Trophoblast cell (in vitro differentiated cells and primary cell): ENCODE measurements around the gene PCDHB12. TPM values are rescaled to one million over a fixed set of nuclear protein-coding genes. Genes with fewer than 3 reads are reported as not detected.
"Not testable (repeated sequence)": the region's sequence is repeated elsewhere in the genome, so short reads cannot be mapped to it uniquely, and the experiment has no call there.

ENCODE experiments used
- DNase-seq, 2 donors: peaks; one replicate each; pipeline ENCODE4 v3.0.0-alpha.2; 2016
- H2AFZ ChIP-seq: 2 replicates; pipeline ENCODE4 v1.6.1; 2013; ENCODE audit warnings: low read length, moderate library complexity, mild to moderate bottlenecking; ENCODE audit not compliant: insufficient read depth, poor library complexity
- H2AK5ac ChIP-seq: 2 replicates; pipeline ENCODE4 v1.6.1; 2013; ENCODE audit warnings: mild to moderate bottlenecking, low read length
- H2BK120ac ChIP-seq: 2 replicates; pipeline ENCODE4 v1.6.1; 2013; ENCODE audit warnings: low read length, mild to moderate bottlenecking, moderate library complexity; ENCODE audit not compliant: insufficient read depth, poor library complexity
- H2BK12ac ChIP-seq: 2 replicates; pipeline ENCODE4 v1.6.1; 2013; ENCODE audit warnings: mild to moderate bottlenecking, low read length, moderate library complexity
- H2BK5ac ChIP-seq: 2 replicates; pipeline ENCODE4 v1.6.1; 2013; ENCODE audit warnings: low read length, low read depth, moderate library complexity, mild to moderate bottlenecking; ENCODE audit not compliant: poor library complexity
- H3K14ac ChIP-seq: 2 replicates; pipeline ENCODE4 v1.6.1; 2013; ENCODE audit warnings: mild to moderate bottlenecking, low read length
- H3K18ac ChIP-seq: 2 replicates; pipeline ENCODE4 v1.6.1; 2013; ENCODE audit warnings: mild to moderate bottlenecking, low read length
- H3K23ac ChIP-seq: 2 replicates; pipeline ENCODE4 v1.6.1; 2013; ENCODE audit warnings: low read length
- H3K27ac ChIP-seq: 2 replicates; pipeline ENCODE4 v1.5.1; 2013; ENCODE audit warnings: low read depth, mild to moderate bottlenecking, inconsistent platforms, low read length, moderate library complexity
- H3K27me3 ChIP-seq: 2 replicates; pipeline ENCODE4 v1.6.1; 2013; ENCODE audit warnings: inconsistent platforms, mild to moderate bottlenecking, low read length, moderate library complexity; ENCODE audit not compliant: insufficient read depth
- H3K36me3 ChIP-seq, 2 experiments: 1 replicate in 1 of 2; 2 replicates in 1 of 2; pipeline ENCODE4 v1.6.1; 2013; ENCODE audit warnings: low read length in 2 of 2, mild to moderate bottlenecking in 2 of 2, moderate library complexity in 1 of 2; ENCODE audit not compliant: insufficient read depth in 2 of 2, control insufficient read depth in 1 of 2
- H3K4ac ChIP-seq: 2 replicates; pipeline ENCODE4 v1.6.1; 2013; ENCODE audit warnings: low read depth, mild to moderate bottlenecking, low read length, moderate library complexity
- H3K4me1 ChIP-seq, 2 experiments: 1 replicate in 1 of 2; 2 replicates in 1 of 2; pipeline ENCODE4 v1.6.1; 2013; ENCODE audit warnings: low read length in 2 of 2, mild to moderate bottlenecking in 2 of 2, moderate library complexity in 1 of 2; ENCODE audit not compliant: insufficient read depth in 2 of 2, control insufficient read depth in 1 of 2
- H3K4me2 ChIP-seq: 2 replicates; pipeline ENCODE4 v1.6.1; 2013; ENCODE audit warnings: inconsistent platforms, mild to moderate bottlenecking, low read length, moderate library complexity
- H3K4me3 ChIP-seq: 2 replicates; pipeline ENCODE4 v1.5.1; 2013; ENCODE audit warnings: mild to moderate bottlenecking, low read depth, low read length, inconsistent platforms
- H3K79me1 ChIP-seq: one replicate; pipeline ENCODE4 v1.6.1; 2013; ENCODE audit warnings: low read length
- H3K79me2 ChIP-seq: 2 replicates; pipeline ENCODE4 v1.6.1; 2013; ENCODE audit warnings: low read length, mild to moderate bottlenecking; ENCODE audit not compliant: control insufficient read depth, insufficient read depth, poor library complexity
- H3K9ac ChIP-seq: 2 replicates; pipeline ENCODE4 v1.6.1; 2013; ENCODE audit warnings: mild to moderate bottlenecking, low read length
- H3K9me3 ChIP-seq: 2 replicates; pipeline ENCODE4 v1.6.1; 2013; ENCODE audit warnings: low read depth, mild to moderate bottlenecking, control low read depth, inconsistent platforms, low read length; ENCODE audit not compliant: insufficient read depth
- H4K12ac ChIP-seq: 2 replicates; pipeline ENCODE4 v1.6.1; 2013; ENCODE audit warnings: low read depth, mild to moderate bottlenecking, low read length, moderate library complexity
- H4K8ac ChIP-seq: 2 replicates; pipeline ENCODE4 v1.6.1; 2013; ENCODE audit warnings: low read depth, mild to moderate bottlenecking, low read length, moderate library complexity
- H4K91ac ChIP-seq: one replicate; pipeline ENCODE4 v1.6.1; 2013; ENCODE audit warnings: low read depth, mild to moderate bottlenecking, low read length, moderate library complexity
- WGBS: extraction: QIAGEN DNeasy Blood & Tissue Kit; methylation state at CpG from one replicate; pipeline ENCODE4 v1.1.7; 2013; ENCODE audit warnings: missing lambda C conversion rate; ENCODE audit not compliant: insufficient read length, insufficient coverage; ENCODE audit errors: extremely low coverage; 5-methylcytosine and 5-hydroxymethylcytosine counted together
- polyA plus RNA-seq: library from polyadenylated mRNA; stranded (reverse); fragments of 200-250 nt; gene quantifications from 2 replicates; pipeline ENCODE4 v1.2.3, GENCODE V29; 2013

PCDHB12 gene
- 0.35 and 0.36 TPM in 2 replicates for polyA plus RNA-seq

DNA sequence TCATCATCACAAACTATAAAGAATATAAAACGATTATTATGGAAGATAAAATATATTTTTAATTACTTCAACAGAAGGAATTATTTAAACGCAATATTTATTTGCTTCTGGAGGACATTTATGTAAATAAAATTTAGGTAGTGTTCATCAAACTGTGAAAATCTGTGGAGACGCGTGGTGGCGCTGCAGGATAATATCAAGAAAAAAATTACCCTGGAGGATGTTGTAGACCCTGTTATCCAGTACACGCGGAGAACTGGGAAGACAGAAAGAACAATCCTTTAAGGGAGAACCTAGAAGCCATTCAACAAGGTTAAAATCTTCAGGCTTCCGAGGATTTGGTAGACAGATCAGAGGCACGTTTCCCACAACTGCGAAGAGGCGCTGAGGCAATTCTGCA is at the start of gene PCDHB12:
TSS of gene PCDHB12 (plus strand) at position 242 of the 400 bp plus-strand sequence. CDS start 189 bp downstream, outside the sequence.
- no peaks in the 10 kb centered on the region for H3K27me3 ChIP-seq
- no peak within 1 kb of the TSS for H3K9ac ChIP-seq
- no peak for DNase-seq
- no peak within 1 kb of the TSS for H3K4ac ChIP-seq
- no peak within 1 kb of the TSS for H2AFZ ChIP-seq
- no CpG with 5 or more reads among the region's 11 CpGs for WGBS
- no peak within 1 kb of the TSS for H4K12ac ChIP-seq
- no peak within 1 kb of the TSS for H3K4me2 ChIP-seq
- no peak within 1 kb of the TSS for H2BK120ac ChIP-seq
- no peak within 1 kb of the TSS for H4K91ac ChIP-seq
- H2BK12ac ChIP-seq: no peak within 1 kb of the TSS
- H3K79me1 ChIP-seq: no peaks in the 10 kb centered on the region
- H3K18ac ChIP-seq: no peak within 1 kb of the TSS
- no peak within 1 kb of the TSS for H3K23ac ChIP-seq
- H3K9me3 ChIP-seq: no peaks in the 10 kb centered on the region
- H2AK5ac ChIP-seq: no peak within 1 kb of the TSS
- H2BK5ac ChIP-seq: no peak within 1 kb of the TSS
- no peak within 1 kb of the TSS for H3K14ac ChIP-seq
- no peak within 1 kb of the TSS for H4K8ac ChIP-seq
- no peak within 1 kb of the TSS for H3K4me3 ChIP-seq
- H3K27ac ChIP-seq: no peak within 1 kb of the TSS
- H3K36me3 ChIP-seq: peaks cover 0 to 1% of the 10 kb centered on the region in 2 experiments
- H3K79me2 ChIP-seq: no peaks in the 10 kb centered on the region
- H3K4me1 ChIP-seq: no peaks in the 10 kb centered on the region

DNA sequence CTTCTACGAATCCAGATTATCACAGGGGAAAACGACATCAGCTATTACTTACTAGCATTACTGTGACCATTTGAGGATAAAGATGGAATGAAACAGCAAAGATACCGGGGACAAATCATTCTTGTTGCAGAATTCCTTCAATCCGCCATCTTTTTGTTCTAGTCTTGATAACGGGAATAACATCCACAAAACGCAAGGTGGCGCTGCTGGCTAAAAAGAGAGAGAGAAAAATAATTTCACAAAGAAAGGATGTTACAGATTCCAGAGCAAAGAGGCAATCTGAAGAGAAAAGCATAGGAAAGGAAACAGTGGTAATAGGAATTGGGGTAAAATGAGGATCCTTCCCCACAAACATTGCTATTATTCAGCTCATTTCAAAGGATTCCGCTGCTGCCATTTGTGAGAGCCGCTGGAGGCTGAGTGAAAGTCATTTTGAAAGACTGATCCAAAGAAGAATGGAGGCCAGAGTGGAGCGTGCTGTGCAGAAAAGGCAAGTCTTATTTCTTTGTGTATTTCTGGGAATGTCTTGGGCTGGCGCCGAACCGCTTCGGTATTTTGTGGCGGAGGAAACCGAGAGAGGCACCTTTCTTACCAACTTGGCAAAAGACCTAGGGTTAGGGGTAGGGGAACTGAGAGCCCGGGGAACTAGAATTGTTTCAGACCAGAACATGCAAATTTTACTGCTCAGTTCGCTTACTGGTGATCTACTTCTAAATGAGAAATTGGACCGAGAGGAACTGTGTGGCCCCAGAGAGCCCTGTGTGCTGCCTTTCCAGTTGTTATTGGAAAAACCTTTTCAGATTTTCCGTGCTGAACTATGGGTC is 35.9 kb upstream of the PCDHB12 start, which contains the start of gene PCDHB7:
TSS of gene PCDHB7 (plus strand) at position 264 of the 824 bp plus-strand sequence. CDS start at position 456, 192 bp downstream.
- H3K27me3 ChIP-seq: no peaks in the 10 kb centered on the region
- H2BK5ac ChIP-seq: no peak within 1 kb of the TSS
- no peak within 1 kb of the TSS for H2AK5ac ChIP-seq
- no peak within 1 kb of the TSS for H3K9ac ChIP-seq
- H3K4ac ChIP-seq: no peak within 1 kb of the TSS
- no peak within 1 kb of the TSS for H3K14ac ChIP-seq
- H2AFZ ChIP-seq: no peak within 1 kb of the TSS
- H3K79me2 ChIP-seq: no peaks in the 10 kb centered on the region
- no peak within 1 kb of the TSS for H3K4me3 ChIP-seq
- H3K18ac ChIP-seq: no peak within 1 kb of the TSS
- H2BK12ac ChIP-seq: no peak within 1 kb of the TSS
- H3K36me3 ChIP-seq: no peaks in the 10 kb centered on the region
- H4K8ac ChIP-seq: no peak within 1 kb of the TSS
- H3K9me3 ChIP-seq: peaks cover 2% of the 10 kb centered on the region
- no peak within 1 kb of the TSS for H2BK120ac ChIP-seq
- WGBS: no CpG with 5 or more reads among the region's 20 CpGs
- no peak within 1 kb of the TSS for H3K27ac ChIP-seq
- H3K23ac ChIP-seq: no peak within 1 kb of the TSS
- no peak within 1 kb of the TSS for H3K4me2 ChIP-seq
- no peaks in the 10 kb centered on the region for H3K79me1 ChIP-seq
- H4K91ac ChIP-seq: no peak within 1 kb of the TSS
- H4K12ac ChIP-seq: no peak within 1 kb of the TSS
- H3K4me1 ChIP-seq: no peaks in the 10 kb centered on the region
- DNase-seq: peak in 1 of 2 donors; percentile 2

DNA sequence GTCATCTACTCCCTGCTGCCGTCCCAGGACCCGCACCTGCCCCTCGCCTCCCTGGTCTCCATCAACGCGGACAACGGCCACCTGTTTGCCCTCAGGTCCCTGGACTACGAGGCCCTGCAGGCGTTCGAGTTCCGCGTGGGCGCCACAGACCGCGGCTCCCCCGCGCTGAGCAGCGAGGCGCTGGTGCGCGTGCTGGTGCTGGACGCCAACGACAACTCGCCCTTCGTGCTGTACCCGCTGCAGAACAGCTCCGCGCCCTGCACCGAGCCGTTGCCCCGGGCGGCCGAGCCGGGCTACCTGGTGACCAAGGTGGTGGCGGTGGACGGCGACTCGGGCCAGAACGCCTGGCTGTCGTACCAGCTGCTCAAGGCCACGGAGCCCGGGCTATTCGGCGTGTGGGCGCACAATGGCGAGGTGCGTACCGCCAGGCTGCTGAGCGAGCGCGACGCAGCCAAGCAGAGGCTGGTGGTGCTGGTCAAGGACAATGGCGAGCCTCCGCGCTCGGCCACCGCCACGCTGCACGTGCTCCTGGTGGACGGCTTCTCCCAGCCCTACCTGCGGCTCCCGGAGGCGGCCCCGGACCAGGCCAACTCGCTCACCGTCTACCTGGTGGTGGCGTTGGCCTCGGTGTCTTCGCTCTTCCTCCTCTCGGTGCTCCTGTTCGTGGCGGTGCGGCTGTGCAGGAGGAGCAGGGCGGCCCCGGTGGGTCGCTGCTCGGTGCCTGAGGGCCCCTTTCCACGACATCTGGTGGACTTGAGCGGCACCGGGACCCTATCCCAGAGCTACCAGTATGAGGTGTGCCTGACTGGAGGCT is 34.0 kb upstream of the PCDHB12 start:
- H3K4me1 ChIP-seq, H3K36me3 ChIP-seq, H3K4me2 ChIP-seq, H3K4me3 ChIP-seq, H3K79me1 ChIP-seq, H3K23ac ChIP-seq, DNase-seq, H3K14ac ChIP-seq, H3K27me3 ChIP-seq, H2AFZ ChIP-seq, H2BK12ac ChIP-seq, H4K91ac ChIP-seq, H3K9ac ChIP-seq, H3K79me2 ChIP-seq, H4K12ac ChIP-seq, H3K4ac ChIP-seq, H3K27ac ChIP-seq, H2BK120ac ChIP-seq, H2BK5ac ChIP-seq, H3K9me3 ChIP-seq, H2AK5ac ChIP-seq, H3K18ac ChIP-seq, H4K8ac ChIP-seq: not testable (repeated sequence)
- WGBS: no CpG with 5 or more reads among the region's 79 CpGs

DNA sequence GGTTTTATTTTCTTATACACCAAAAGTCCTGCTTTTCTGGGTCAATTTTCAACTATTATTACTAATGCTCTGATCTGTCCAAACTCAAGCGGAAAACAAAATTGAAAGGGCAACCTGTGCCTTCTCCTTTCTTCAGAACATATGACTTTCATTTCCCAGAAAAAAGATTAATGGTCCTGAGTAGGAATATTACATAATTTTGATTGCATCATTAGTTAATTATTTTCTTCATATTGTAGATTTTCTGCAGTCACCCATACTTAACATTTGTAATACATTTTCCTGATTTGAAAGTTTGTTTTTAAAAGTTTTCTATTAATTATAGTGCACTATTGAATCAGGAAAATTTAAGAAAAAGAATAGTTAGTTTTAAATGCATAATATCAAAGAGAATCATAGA is 32.6 kb upstream of the PCDHB12 start:
- Histone ChIP-seq H3K18ac (no peak overlapping the region), H3K79me1 (no peaks in the 10 kb centered on the region), H3K79me2 (no peaks in the 10 kb centered on the region), H4K8ac (no peak overlapping the region), H2AFZ (no peak overlapping the region), H3K4me1 (no peaks in the 10 kb centered on the region), H3K27me3 (no peaks in the 10 kb centered on the region), H2BK120ac (no peak overlapping the region), H3K4me3 (no peak overlapping the region), H4K12ac (no peak overlapping the region), H3K4me2 (no peak overlapping the region), H4K91ac (no peak overlapping the region), H3K4ac (no peak overlapping the region), H2BK12ac (no peak overlapping the region), H2AK5ac (no peak overlapping the region), H3K9ac (no peak overlapping the region), H3K23ac (no peak overlapping the region), H3K9me3 (peaks cover 2% of the 10 kb centered on the region), H3K27ac (no peak overlapping the region), H3K14ac (no peak overlapping the region), H2BK5ac (no peak overlapping the region), H3K36me3 (no peaks in the 10 kb centered on the region)
- no peak for DNase-seq
- no CpG with 5 or more reads among the region's 1 CpG for WGBS
